Muscle of leg (tissue), 11 donors: ENCODE data around the gene CCSER1. TPM values are rescaled to one million over a fixed set of nuclear protein-coding genes. Genes with fewer than 3 reads are reported as not detected.

Source experiments
- DNase-seq: peaks from one replicate; pipeline ENCODE4 v3.0.0; 2013
- H3K27ac ChIP-seq: one replicate; pipeline ENCODE4 v1.5.1; 2013; ENCODE audit warnings: mild to moderate bottlenecking, low read length, control low read depth
- H3K27me3 ChIP-seq: one replicate; pipeline ENCODE4 v1.6.1; 2013; ENCODE audit warnings: low read length; ENCODE audit not compliant: control insufficient read depth, insufficient read depth
- H3K36me3 ChIP-seq: one replicate; pipeline ENCODE4 v1.6.1; 2013; ENCODE audit warnings: low read length; ENCODE audit not compliant: control insufficient read depth, insufficient read depth
- H3K4me1 ChIP-seq: one replicate; pipeline ENCODE4 v1.6.1; 2013; ENCODE audit warnings: low read length; ENCODE audit not compliant: control insufficient read depth, insufficient read depth
- H3K4me3 ChIP-seq: one replicate; pipeline ENCODE4 v1.5.1; 2013; ENCODE audit warnings: low read length, control low read depth
- H3K9me3 ChIP-seq: replicated peaks from 2 replicates; pipeline ENCODE4 v1.6.1; 2013; ENCODE audit warnings: low read depth, low read length; ENCODE audit not compliant: control insufficient read depth
- WGBS: methylation state at CpG from one replicate; pipeline ENCODE4 v1.1.5; 2013; ENCODE audit warnings: missing lambda C conversion rate; ENCODE audit not compliant: insufficient coverage; 5-methylcytosine and 5-hydroxymethylcytosine counted together
- polyA plus RNA-seq, 8 donors: library from polyadenylated mRNA; unstranded; fragments of 120-200 nt; gene quantifications; one replicate each; pipeline versions ENCODE4 v1.2.1 to v1.2.3, GENCODE V29; 2013; ENCODE audit warnings: inconsistent platforms in 1 of 8, low replicate concordance in 1 of 8; ENCODE audit not compliant: insufficient read length in 8 of 8, insufficient read depth in 1 of 8
- total RNA-seq: library from RNA; stranded (reverse); fragments of 120-200 nt; gene quantifications from one replicate; pipeline ENCODE4 v1.2.4, GENCODE V29; 2013

CCSER1 gene
- total and polyA plus RNA-seq, 9 donors, result 0.26 to 1.2 (median 0.41) TPM

- peaks cover 5% of the 10 kb centered on the region for H3K4me1 ChIP-seq
- peak overlapping the region; percentile 54 for H3K4me3 ChIP-seq
- H3K36me3 ChIP-seq, result no peaks in the 10 kb centered on the region
- WGBS, result 24% methylated on average over 3 of the region's 8 CpGs
- H3K27me3 ChIP-seq, result peaks cover 12% of the 10 kb centered on the region
- no peak overlapping the region for H3K27ac ChIP-seq
- H3K9me3 ChIP-seq, result no peaks in the 10 kb centered on the region
- no peak for DNase-seq
These were observed 389 bp upstream of the CCSER1 start for GRCh38 chr4:90126805-90127204.

GRCh38 chr4:90127706-90128345, 632 bp downstream of the CCSER1 start:
- H3K27ac ChIP-seq, result no peak overlapping the region
- peak; percentile 12 for DNase-seq
- H3K36me3 ChIP-seq, result no peaks in the 10 kb centered on the region
- H3K4me3 ChIP-seq, result peak overlapping the region; percentile 54
- H3K9me3 ChIP-seq, result no peaks in the 10 kb centered on the region
- peaks cover 12% of the 10 kb centered on the region for H3K27me3 ChIP-seq
- peaks cover 5% of the 10 kb centered on the region for H3K4me1 ChIP-seq
- under 1% methylated on average over 66 of the region's 81 CpGs for WGBS

GRCh38 chr4:90128961-90129495, 1.8 kb downstream of the CCSER1 start:
- peaks cover 5% of the 10 kb centered on the region for H3K4me1 ChIP-seq
- no peaks in the 10 kb centered on the region for H3K9me3 ChIP-seq
- DNase-seq, result no peak
- no peak overlapping the region for H3K4me3 ChIP-seq
- WGBS, result 0% methylated on average over 1 of the region's 4 CpGs
- no peaks in the 10 kb centered on the region for H3K36me3 ChIP-seq
- H3K27ac ChIP-seq, result no peak overlapping the region
- H3K27me3 ChIP-seq, result peaks cover 12% of the 10 kb centered on the region

GRCh38 chr4:90130076-90130475, 2.9 kb downstream of the CCSER1 start:
- H3K4me3 ChIP-seq, result no peak overlapping the region
- no peaks in the 10 kb centered on the region for H3K36me3 ChIP-seq
- no peaks in the 10 kb centered on the region for H3K9me3 ChIP-seq
- DNase-seq, result no peak
- 45% methylated on average over 2 of the region's 5 CpGs for WGBS
- peaks cover 12% of the 10 kb centered on the region for H3K27me3 ChIP-seq
- no peak overlapping the region for H3K27ac ChIP-seq
- H3K4me1 ChIP-seq, result peaks cover 5% of the 10 kb centered on the region

- DNase-seq, result peak; percentile 16
- Histone ChIP-seq H3K36me3 (no peaks in the 10 kb centered on the region), H3K4me3 (no peak overlapping the region), H3K27ac (no peak overlapping the region), H3K9me3 (no peaks in the 10 kb centered on the region), H3K27me3 (no peaks in the 10 kb centered on the region), H3K4me1 (no peaks in the 10 kb centered on the region)
- WGBS, result 13% methylated on average over 3 of the region's 4 CpGs
These were observed 10.4 kb downstream of the CCSER1 start for GRCh38 chr4:90137555-90137954.

- no peaks in the 10 kb centered on the region for H3K27me3 ChIP-seq
- H3K36me3 ChIP-seq, result no peaks in the 10 kb centered on the region
- WGBS, result 20% methylated on average over 1 of the region's 1 CpG
- no peak overlapping the region for H3K27ac ChIP-seq
- no peaks in the 10 kb centered on the region for H3K9me3 ChIP-seq
- no peaks in the 10 kb centered on the region for H3K4me1 ChIP-seq
- no peak for DNase-seq
- no peak overlapping the region for H3K4me3 ChIP-seq
These were observed 14.9 kb downstream of the CCSER1 start for GRCh38 chr4:90142081-90142480.

GRCh38 chr4:90145319-90145718, 18.1 kb downstream of the CCSER1 start:
- H3K4me1 ChIP-seq, result no peaks in the 10 kb centered on the region
- no peaks in the 10 kb centered on the region for H3K27me3 ChIP-seq
- DNase-seq, result no peak
- H3K9me3 ChIP-seq, result no peaks in the 10 kb centered on the region
- no peaks in the 10 kb centered on the region for H3K36me3 ChIP-seq
- no CpG with 5 or more reads among the region's 2 CpGs for WGBS
- H3K27ac ChIP-seq, result no peak overlapping the region
- H3K4me3 ChIP-seq, result no peak overlapping the region

- Histone ChIP-seq H3K36me3 (no peaks in the 10 kb centered on the region), H3K9me3 (no peaks in the 10 kb centered on the region), H3K27me3 (no peaks in the 10 kb centered on the region), H3K4me3 (no peak overlapping the region), H3K27ac (no peak overlapping the region), H3K4me1 (no peaks in the 10 kb centered on the region)
- WGBS, result no CpG with 5 or more reads among the region's 5 CpGs
- no peak for DNase-seq
These were observed 19.1 kb downstream of the CCSER1 start for GRCh38 chr4:90146306-90146705.

- Histone ChIP-seq H3K4me3 (no peak overlapping the region), H3K36me3 (no peaks in the 10 kb centered on the region), H3K27me3 (no peaks in the 10 kb centered on the region), H3K27ac (no peak overlapping the region), H3K4me1 (no peaks in the 10 kb centered on the region), H3K9me3 (no peaks in the 10 kb centered on the region)
- no peak for DNase-seq
- WGBS, result no CpG with 5 or more reads among the region's 2 CpGs
These were observed 21.5 kb downstream of the CCSER1 start for GRCh38 chr4:90148574-90149148.

- no peak for DNase-seq
- H3K9me3 ChIP-seq, result no peaks in the 10 kb centered on the region
- no peaks in the 10 kb centered on the region for H3K4me1 ChIP-seq
- H3K27me3 ChIP-seq, result no peaks in the 10 kb centered on the region
- H3K4me3 ChIP-seq, result no peak overlapping the region
- H3K36me3 ChIP-seq, result no peaks in the 10 kb centered on the region
- no peak overlapping the region for H3K27ac ChIP-seq
These were observed 24.8 kb downstream of the CCSER1 start for GRCh38 chr4:90152024-90152423.
